PC-9 (cell line): ENCODE data around the gene KLHDC9.

Source experiments
- EZH2 ChIP-seq: fragments of 200-600 bp; sonication (generic); IDR thresholded peaks from 2 replicates; pipeline ENCODE4 v1.8.0; 2017; ENCODE audit warnings: antibody characterized with exemption, low read depth
- TF ChIP-seq, protein P1 (sequence below): fragments of 200-600 bp; sonication (generic); conservative IDR thresholded peaks from 2 replicates; pipeline ENCODE4 v1.6.1; 2017; ENCODE audit warnings: mixed run types, antibody characterized with exemption, mild to moderate bottlenecking, moderate library complexity

DNA sequence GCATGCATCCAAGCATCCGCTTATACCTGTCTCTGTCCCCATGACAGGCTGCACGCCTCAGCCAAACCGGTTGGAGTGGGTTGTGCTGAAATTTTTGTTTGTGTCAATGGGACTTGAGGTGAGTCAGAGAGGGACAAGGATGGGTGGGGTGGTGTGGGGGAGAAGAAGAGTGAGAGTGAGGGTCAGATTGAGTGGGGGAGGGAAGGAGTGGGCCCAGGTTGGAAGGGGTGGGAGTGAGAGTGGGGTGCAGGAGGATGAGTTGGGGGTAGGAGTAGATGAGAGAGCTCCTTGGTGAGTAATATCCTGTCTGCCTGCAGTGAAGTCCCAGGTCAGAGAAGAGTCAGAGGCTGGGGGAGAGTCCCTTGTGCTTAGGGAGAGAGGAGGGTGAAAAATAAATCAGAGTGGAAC, 5.5 kb upstream of the KLHDC9 start:
- TF ChIP-seq, protein P1, sequence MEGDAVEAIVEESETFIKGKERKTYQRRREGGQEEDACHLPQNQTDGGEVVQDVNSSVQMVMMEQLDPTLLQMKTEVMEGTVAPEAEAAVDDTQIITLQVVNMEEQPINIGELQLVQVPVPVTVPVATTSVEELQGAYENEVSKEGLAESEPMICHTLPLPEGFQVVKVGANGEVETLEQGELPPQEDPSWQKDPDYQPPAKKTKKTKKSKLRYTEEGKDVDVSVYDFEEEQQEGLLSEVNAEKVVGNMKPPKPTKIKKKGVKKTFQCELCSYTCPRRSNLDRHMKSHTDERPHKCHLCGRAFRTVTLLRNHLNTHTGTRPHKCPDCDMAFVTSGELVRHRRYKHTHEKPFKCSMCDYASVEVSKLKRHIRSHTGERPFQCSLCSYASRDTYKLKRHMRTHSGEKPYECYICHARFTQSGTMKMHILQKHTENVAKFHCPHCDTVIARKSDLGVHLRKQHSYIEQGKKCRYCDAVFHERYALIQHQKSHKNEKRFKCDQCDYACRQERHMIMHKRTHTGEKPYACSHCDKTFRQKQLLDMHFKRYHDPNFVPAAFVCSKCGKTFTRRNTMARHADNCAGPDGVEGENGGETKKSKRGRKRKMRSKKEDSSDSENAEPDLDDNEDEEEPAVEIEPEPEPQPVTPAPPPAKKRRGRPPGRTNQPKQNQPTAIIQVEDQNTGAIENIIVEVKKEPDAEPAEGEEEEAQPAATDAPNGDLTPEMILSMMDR: no peak
- TF ChIP-seq EZH2: no peak
